Spleen (tissue), 7 donors: ENCODE results near the gene FLAD1.

Source experiments
- CTCF ChIP-seq, 11 experiments: fragments of 200-600 bp in 7 of 11; fragments of 450-650 bp in 4 of 11; sonication (generic) in 4 of 11; IDR thresholded peaks in 8 of 11; conservative IDR thresholded peaks in 3 of 11; 1 replicate in 7 of 11; 2 replicates in 4 of 11; pipeline versions ENCODE4 v1.4.0 to v1.8.0; 2016 to 2021; ENCODE audit warnings: antibody characterized with exemption in 11 of 11, inconsistent platforms in 4 of 11, mild to moderate bottlenecking in 1 of 11
- POLR2A ChIP-seq, 3 donors: fragments of 450-650 bp; IDR thresholded peaks; one replicate each; pipeline ENCODE4 v1.5.1; 2017; ENCODE audit warnings: antibody characterized with exemption in 3 of 3, mild to moderate bottlenecking in 1 of 3
- donor health status: DM: no; HTN: no; CAD: no; lungs with moderate emphysema.
- donor health status: DM: no; HTN: no; CAD: no.
- donor health status: DM: no; HTN: no; CAD: no.

- TF ChIP-seq CTCF (IDR thresholded peaks at IDR 0.05 in 8 of 11, conservative IDR thresholded peaks at IDR 0.05 in 3 of 11) (no peak), POLR2A (IDR thresholded peaks at IDR 0.05) (no peak)
Measured at GRCh38 chr1:155023627-155024026, 40.5 kb downstream of the FLAD1 start.
